Measurements from ENCODE around the gene COL10A1. TPM values are rescaled to one million over a fixed set of nuclear protein-coding genes. Genes with fewer than 3 reads are reported as not detected.

The COL10A1 gene
- total RNA-seq, 1 experiment from 2014 or later, result not detected

DNA sequence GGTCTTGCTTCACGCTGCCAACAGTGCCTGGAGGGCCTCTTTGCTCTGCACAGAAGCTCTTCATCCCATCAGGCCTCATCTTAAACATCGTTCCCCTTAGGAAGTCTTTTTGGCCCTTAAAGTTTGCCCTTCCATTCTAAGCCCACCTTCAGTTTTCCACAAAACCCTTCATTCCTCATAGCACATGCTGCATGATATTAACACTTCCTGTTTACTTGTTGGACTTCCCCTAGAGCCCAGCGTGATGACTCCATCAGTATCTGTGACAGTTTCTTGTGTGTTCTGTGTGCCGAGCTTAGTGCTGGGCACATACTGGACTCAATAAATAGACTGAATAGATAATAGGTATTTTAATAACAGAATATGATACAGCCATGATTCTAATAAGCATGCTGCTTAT is 23.1 kb downstream of the COL10A1 start:
- Mint-ChIP-seq H3K36me3 (ENCODE audit: insufficient read depth in 1 of 3, low read depth in 3 of 3) (peaks cover 0 to 21% (median 5%) of the 10 kb centered on the region in 3 experiments; a peak in 4 of 7 replicates), H3K27ac (peak overlapping the region in 2 of 3 experiments; percentile 1 to 59; a peak in 3 of 7 replicates), H3K4me3 (no peak overlapping the region), H3K4me1 (peaks cover 70 to 72% of the 10 kb centered on the region in 2 experiments), H3K27me3 (ENCODE audit: low read depth) (no peaks in the 10 kb centered on the region; the same call in 1 of the 2 replicates), H3K9me3 (no peaks in the 10 kb centered on the region; a peak in 1 of 5 replicates)
- Histone ChIP-seq H4K91ac (ENCODE audit: insufficient read length, low read depth, low read length) (no peak overlapping the region), H3K4me1 (ENCODE audit: insufficient read depth, low read length) (peaks cover 10% of the 10 kb centered on the region), H3K14ac (ENCODE audit: insufficient read depth, low read length) (no peak overlapping the region), H2AFZ (ENCODE audit: low read length) (no peak overlapping the region), H3K9me3 (ENCODE audit: control insufficient read depth, low read depth, low read length) (no peaks in the 10 kb centered on the region), H3T11ph (ENCODE audit: low read length) (no peak overlapping the region), H4K8ac (replicated peaks; ENCODE audit: insufficient read length, low read depth, low read length) (no peak overlapping the region), H2BK12ac (ENCODE audit: insufficient read length, low read depth, low read length) (no peak overlapping the region), H4K5ac (ENCODE audit: insufficient read length, low read depth, low read length) (no peak overlapping the region), H3K23ac (ENCODE audit: insufficient read length, low read depth, low read length) (no peak overlapping the region), H3K79me2 (ENCODE audit: insufficient read depth, low read length) (peaks cover 4% of the 10 kb centered on the region; the same call in 1 of the 2 replicates), H2BK15ac (ENCODE audit: low read depth, low read length) (no peak overlapping the region), H2AK5ac (ENCODE audit: insufficient read length, low read length) (no peak overlapping the region), H3K27me3 (ENCODE audit: insufficient read depth, low read length) (no peaks in the 10 kb centered on the region), H3K23me2 (ENCODE audit: insufficient read length, low read depth, low read length, poor library complexity, severe bottlenecking) (no peaks in the 10 kb centered on the region), H3K27ac (ENCODE audit: insufficient read length, low read depth, low read length) (no peak overlapping the region), H3K4ac (ENCODE audit: low read depth, low read length) (no peak overlapping the region), H3K9ac (ENCODE audit: extremely low read depth, insufficient read length, low read length) (no peak overlapping the region), H2BK5ac (ENCODE audit: insufficient read length, low read length) (no peak overlapping the region), H2BK20ac (ENCODE audit: low read depth, low read length, poor library complexity, severe bottlenecking) (no peak overlapping the region), H3K79me1 (ENCODE audit: insufficient read depth, low read depth, low read length, poor library complexity, severe bottlenecking) (no peaks in the 10 kb centered on the region), H2BK120ac (ENCODE audit: low read depth, low read length, poor library complexity, severe bottlenecking) (no peak overlapping the region), H4K20me1 (ENCODE audit: control insufficient read depth, insufficient read depth, insufficient read length) (no peaks in the 10 kb centered on the region), H3K56ac (ENCODE audit: insufficient read length, low read depth, low read length) (no peak overlapping the region), H3K4me2 (ENCODE audit: insufficient read depth, insufficient read length, low read length) (no peak overlapping the region), H3K18ac (ENCODE audit: insufficient read length, low read depth, low read length) (no peak overlapping the region)
- TF ChIP-seq, protein P1, sequence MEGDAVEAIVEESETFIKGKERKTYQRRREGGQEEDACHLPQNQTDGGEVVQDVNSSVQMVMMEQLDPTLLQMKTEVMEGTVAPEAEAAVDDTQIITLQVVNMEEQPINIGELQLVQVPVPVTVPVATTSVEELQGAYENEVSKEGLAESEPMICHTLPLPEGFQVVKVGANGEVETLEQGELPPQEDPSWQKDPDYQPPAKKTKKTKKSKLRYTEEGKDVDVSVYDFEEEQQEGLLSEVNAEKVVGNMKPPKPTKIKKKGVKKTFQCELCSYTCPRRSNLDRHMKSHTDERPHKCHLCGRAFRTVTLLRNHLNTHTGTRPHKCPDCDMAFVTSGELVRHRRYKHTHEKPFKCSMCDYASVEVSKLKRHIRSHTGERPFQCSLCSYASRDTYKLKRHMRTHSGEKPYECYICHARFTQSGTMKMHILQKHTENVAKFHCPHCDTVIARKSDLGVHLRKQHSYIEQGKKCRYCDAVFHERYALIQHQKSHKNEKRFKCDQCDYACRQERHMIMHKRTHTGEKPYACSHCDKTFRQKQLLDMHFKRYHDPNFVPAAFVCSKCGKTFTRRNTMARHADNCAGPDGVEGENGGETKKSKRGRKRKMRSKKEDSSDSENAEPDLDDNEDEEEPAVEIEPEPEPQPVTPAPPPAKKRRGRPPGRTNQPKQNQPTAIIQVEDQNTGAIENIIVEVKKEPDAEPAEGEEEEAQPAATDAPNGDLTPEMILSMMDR (conservative IDR thresholded peaks at IDR 0.05), result no peak
- WGBS (ENCODE audit: extremely low coverage, insufficient read length, low lambda C conversion rate), result no CpG with 5 or more reads among the region's 4 CpGs
- no peak for DNase-seq
